Stimulated activated memory B cell treated with anti-CD40 and anti-IgM and Interleukin-4, amounts not matched to agents 10 μg/mL and 1 μg/mL and 100 μg/mL, for 72 hours (primary cell): ENCODE results near the gene MACROD2.
"Not testable (repeated sequence)": the region's sequence is repeated elsewhere in the genome, so short reads cannot be mapped to it uniquely, and the experiment has no call there.

Experiments
- ATAC-seq: fragments of 150-1000 bp; cut with Tn5 transposase; 2 replicates; pipeline ENCODE4 v1.10.0; 2021
- H3K27ac Mint-ChIP-seq: one replicate; pipeline ENCODE4 v1.8.0; 2022; ENCODE audit warnings: mild to moderate bottlenecking, mixed read lengths
- H3K27me3 Mint-ChIP-seq: one replicate; pipeline ENCODE4 v1.8.0; 2022; ENCODE audit warnings: mixed read lengths
- H3K36me3 Mint-ChIP-seq: one replicate; pipeline ENCODE4 v1.8.0; 2022; ENCODE audit warnings: mixed read lengths
- H3K4me1 Mint-ChIP-seq: one replicate; pipeline ENCODE4 v1.8.0; 2022; ENCODE audit warnings: mixed read lengths
- H3K4me3 Mint-ChIP-seq: one replicate; pipeline ENCODE4 v1.8.0; 2022; ENCODE audit warnings: mild to moderate bottlenecking, moderate library complexity, mixed read lengths
- H3K9me3 Mint-ChIP-seq: one replicate; pipeline ENCODE4 v1.8.0; 2022; ENCODE audit warnings: mixed read lengths

The MACROD2 gene

GRCh38 chr20:14914633-14915032, 919.3 kb downstream of the MACROD2 start:
- Mint-ChIP-seq H3K9me3 (no peaks in the 10 kb centered on the region), H3K27me3 (no peaks in the 10 kb centered on the region), H3K4me3 (no peak overlapping the region), H3K36me3 (no peaks in the 10 kb centered on the region), H3K27ac (no peak overlapping the region), H3K4me1 (peaks cover 4% of the 10 kb centered on the region)
- no peak for ATAC-seq

- H3K4me1 Mint-ChIP-seq = peaks cover 9% of the 10 kb centered on the region
- H3K27ac Mint-ChIP-seq = no peak overlapping the region
- H3K9me3 Mint-ChIP-seq = no peaks in the 10 kb centered on the region
- H3K36me3 Mint-ChIP-seq = no peaks in the 10 kb centered on the region
- no peaks in the 10 kb centered on the region for H3K27me3 Mint-ChIP-seq
- ATAC-seq = no peak
- no peak overlapping the region for H3K4me3 Mint-ChIP-seq
Measured at GRCh38 chr20:14915356-14915755, 920.0 kb downstream of the MACROD2 start.

GRCh38 chr20:14916360-14916920, 921.1 kb downstream of the MACROD2 start:
- no peak overlapping the region for H3K4me3 Mint-ChIP-seq

GRCh38 chr20:14918281-14918680, 923.0 kb downstream of the MACROD2 start:
- Mint-ChIP-seq H3K4me1 (peaks cover 9% of the 10 kb centered on the region), H3K27me3 (peaks cover 7% of the 10 kb centered on the region), H3K36me3 (no peaks in the 10 kb centered on the region)

More at GRCh38 chr20:14916360-14916920, 921.1 kb downstream of the MACROD2 start:
- Mint-ChIP-seq H3K9me3 (no peaks in the 10 kb centered on the region), H3K36me3 (no peaks in the 10 kb centered on the region), H3K4me1 (peaks cover 9% of the 10 kb centered on the region), H3K27me3 (no peaks in the 10 kb centered on the region), H3K27ac (no peak overlapping the region)
- ATAC-seq = no peak

GRCh38 chr20:14918976-14919375, 923.7 kb downstream of the MACROD2 start:
- H3K4me1 Mint-ChIP-seq = peaks cover 9% of the 10 kb centered on the region
- no peaks in the 10 kb centered on the region for H3K9me3 Mint-ChIP-seq
- no peak for ATAC-seq
- peaks cover 11% of the 10 kb centered on the region for H3K27me3 Mint-ChIP-seq
- H3K4me3 Mint-ChIP-seq = no peak overlapping the region
- H3K27ac Mint-ChIP-seq = no peak overlapping the region
- no peaks in the 10 kb centered on the region for H3K36me3 Mint-ChIP-seq

More at GRCh38 chr20:14918281-14918680, 923.0 kb downstream of the MACROD2 start:
- Mint-ChIP-seq H3K27ac (no peak overlapping the region), H3K9me3 (no peaks in the 10 kb centered on the region), H3K4me3 (no peak overlapping the region)
- ATAC-seq = no peak

- ATAC-seq = no peak
- H3K27ac Mint-ChIP-seq = no peak overlapping the region
- H3K4me1 Mint-ChIP-seq = peaks cover 9% of the 10 kb centered on the region
- H3K4me3 Mint-ChIP-seq = no peak overlapping the region
- no peaks in the 10 kb centered on the region for H3K36me3 Mint-ChIP-seq
- H3K27me3 Mint-ChIP-seq = peaks cover 11% of the 10 kb centered on the region
- H3K9me3 Mint-ChIP-seq = no peaks in the 10 kb centered on the region
Measured at GRCh38 chr20:14919501-14920081, 924.3 kb downstream of the MACROD2 start.

GRCh38 chr20:14921513-14921912, 926.2 kb downstream of the MACROD2 start:
- H3K36me3 Mint-ChIP-seq = no peaks in the 10 kb centered on the region
- no peak for ATAC-seq
- no peak overlapping the region for H3K4me3 Mint-ChIP-seq
- no peaks in the 10 kb centered on the region for H3K9me3 Mint-ChIP-seq
- no peak overlapping the region for H3K27ac Mint-ChIP-seq
- H3K4me1 Mint-ChIP-seq = peaks cover 9% of the 10 kb centered on the region
- peaks cover 11% of the 10 kb centered on the region for H3K27me3 Mint-ChIP-seq

GRCh38 chr20:14922503-14923267, 927.4 kb downstream of the MACROD2 start:
- Mint-ChIP-seq H3K27ac (no peak overlapping the region), H3K9me3 (no peaks in the 10 kb centered on the region), H3K27me3 (peaks cover 11% of the 10 kb centered on the region), H3K4me3 (no peak overlapping the region), H3K4me1 (peaks cover 9% of the 10 kb centered on the region), H3K36me3 (no peaks in the 10 kb centered on the region)
- ATAC-seq = no peak

GRCh38 chr20:14924433-14924832, 929.1 kb downstream of the MACROD2 start:
- Mint-ChIP-seq H3K36me3 (no peaks in the 10 kb centered on the region), H3K9me3 (no peaks in the 10 kb centered on the region), H3K27ac (no peak overlapping the region), H3K4me3 (no peak overlapping the region), H3K4me1 (peaks cover 7% of the 10 kb centered on the region), H3K27me3 (peaks cover 11% of the 10 kb centered on the region)
- ATAC-seq = no peak

GRCh38 chr20:14925300-14925699, 930.0 kb downstream of the MACROD2 start:
- ATAC-seq = no peak
- no peaks in the 10 kb centered on the region for H3K36me3 Mint-ChIP-seq
- no peaks in the 10 kb centered on the region for H3K9me3 Mint-ChIP-seq
- no peak overlapping the region for H3K27ac Mint-ChIP-seq
- peaks cover 11% of the 10 kb centered on the region for H3K27me3 Mint-ChIP-seq
- H3K4me1 Mint-ChIP-seq = no peaks in the 10 kb centered on the region
- H3K4me3 Mint-ChIP-seq = no peak overlapping the region

GRCh38 chr20:14926436-14926835, 931.1 kb downstream of the MACROD2 start:
- not testable (repeated sequence) for ATAC-seq

GRCh38 chr20:14928083-14928482, 932.8 kb downstream of the MACROD2 start:
- no peaks in the 10 kb centered on the region for H3K4me1 Mint-ChIP-seq

More at GRCh38 chr20:14926436-14926835, 931.1 kb downstream of the MACROD2 start:
- H3K4me3 Mint-ChIP-seq, H3K36me3 Mint-ChIP-seq, H3K27ac Mint-ChIP-seq, H3K4me1 Mint-ChIP-seq, H3K9me3 Mint-ChIP-seq: not testable (repeated sequence)
- peaks cover 11% of the 10 kb centered on the region for H3K27me3 Mint-ChIP-seq

GRCh38 chr20:14929388-14929787, 934.1 kb downstream of the MACROD2 start:
- Mint-ChIP-seq H3K36me3 (no peaks in the 10 kb centered on the region), H3K9me3 (no peaks in the 10 kb centered on the region), H3K4me3 (no peak overlapping the region), H3K27ac (no peak overlapping the region), H3K27me3 (no peaks in the 10 kb centered on the region), H3K4me1 (no peaks in the 10 kb centered on the region)
- no peak for ATAC-seq

More at GRCh38 chr20:14928083-14928482, 932.8 kb downstream of the MACROD2 start:
- Mint-ChIP-seq H3K27me3 (peaks cover 6% of the 10 kb centered on the region), H3K4me3 (no peak overlapping the region), H3K27ac (no peak overlapping the region), H3K36me3 (no peaks in the 10 kb centered on the region), H3K9me3 (no peaks in the 10 kb centered on the region)
- ATAC-seq = no peak

GRCh38 chr20:14932040-14932439, 936.7 kb downstream of the MACROD2 start:
- no peak for ATAC-seq
- no peaks in the 10 kb centered on the region for H3K4me1 Mint-ChIP-seq
- no peaks in the 10 kb centered on the region for H3K27me3 Mint-ChIP-seq
- no peak overlapping the region for H3K27ac Mint-ChIP-seq
- H3K9me3 Mint-ChIP-seq = peaks cover 3% of the 10 kb centered on the region
- H3K36me3 Mint-ChIP-seq = no peaks in the 10 kb centered on the region
- no peak overlapping the region for H3K4me3 Mint-ChIP-seq

GRCh38 chr20:14935285-14935684, 940.0 kb downstream of the MACROD2 start:
- Mint-ChIP-seq H3K4me3 (no peak overlapping the region), H3K36me3 (no peaks in the 10 kb centered on the region), H3K9me3 (peaks cover 9% of the 10 kb centered on the region), H3K27me3 (no peaks in the 10 kb centered on the region), H3K4me1 (no peaks in the 10 kb centered on the region), H3K27ac (no peak overlapping the region)
- no peak for ATAC-seq

GRCh38 chr20:14937021-14937420, 941.7 kb downstream of the MACROD2 start:
- peaks cover 17% of the 10 kb centered on the region for H3K9me3 Mint-ChIP-seq

More at GRCh38 chr20:14937021-14937420, 941.7 kb downstream of the MACROD2 start:
- Mint-ChIP-seq H3K36me3 (no peaks in the 10 kb centered on the region), H3K4me3 (no peak overlapping the region), H3K27me3 (no peaks in the 10 kb centered on the region), H3K4me1 (no peaks in the 10 kb centered on the region), H3K27ac (no peak overlapping the region)
- ATAC-seq = peak; percentile 54
